C4-2B (cell line): ENCODE data around the gene PMCH.

Source experiments
- ZFX ChIP-seq: fragments of 450-650 bp; IDR thresholded peaks from 2 replicates; pipeline ENCODE4 v1.6.1; 2017
- TF ChIP-seq, protein P1 (sequence below): fragments of 450-650 bp; conservative IDR thresholded peaks from 2 replicates; pipeline ENCODE4 v1.5.1; 2017; ENCODE audit warnings: mild to moderate bottlenecking

GRCh38 chr12:102220736-102221135, 23.1 kb upstream of the PMCH start:
- TF ChIP-seq, protein P1, sequence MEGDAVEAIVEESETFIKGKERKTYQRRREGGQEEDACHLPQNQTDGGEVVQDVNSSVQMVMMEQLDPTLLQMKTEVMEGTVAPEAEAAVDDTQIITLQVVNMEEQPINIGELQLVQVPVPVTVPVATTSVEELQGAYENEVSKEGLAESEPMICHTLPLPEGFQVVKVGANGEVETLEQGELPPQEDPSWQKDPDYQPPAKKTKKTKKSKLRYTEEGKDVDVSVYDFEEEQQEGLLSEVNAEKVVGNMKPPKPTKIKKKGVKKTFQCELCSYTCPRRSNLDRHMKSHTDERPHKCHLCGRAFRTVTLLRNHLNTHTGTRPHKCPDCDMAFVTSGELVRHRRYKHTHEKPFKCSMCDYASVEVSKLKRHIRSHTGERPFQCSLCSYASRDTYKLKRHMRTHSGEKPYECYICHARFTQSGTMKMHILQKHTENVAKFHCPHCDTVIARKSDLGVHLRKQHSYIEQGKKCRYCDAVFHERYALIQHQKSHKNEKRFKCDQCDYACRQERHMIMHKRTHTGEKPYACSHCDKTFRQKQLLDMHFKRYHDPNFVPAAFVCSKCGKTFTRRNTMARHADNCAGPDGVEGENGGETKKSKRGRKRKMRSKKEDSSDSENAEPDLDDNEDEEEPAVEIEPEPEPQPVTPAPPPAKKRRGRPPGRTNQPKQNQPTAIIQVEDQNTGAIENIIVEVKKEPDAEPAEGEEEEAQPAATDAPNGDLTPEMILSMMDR = no peak
- TF ChIP-seq ZFX = no peak
